ENCODE measurements around the gene MT1A. TPM values are rescaled to one million over a fixed set of nuclear protein-coding genes. Genes with fewer than 3 reads are reported as not detected.
A peak's percentile ranks its signal among the peaks of the same experiment; 100 is the strongest.
"Not testable (repeated sequence)": the region's sequence is repeated elsewhere in the genome, so short reads cannot be mapped to it uniquely, and the experiment has no call there.

MT1A gene
- total RNA-seq, 2 experiments from 2014 or later = not detected

GRCh38 chr16:56649820-56650219 lies 11.4 kb downstream of the MT1A start:
- DNase-seq = no peak
- H3K4me3 Mint-ChIP-seq = no peak overlapping the region

GRCh38 chr16:56651586-56651985 lies 13.1 kb downstream of the MT1A start, which contains the start of gene MT1B:
TSS of gene MT1B (plus strand) at chr16:56651886. CDS start at chr16:56651954, 68 bp downstream.
- Mint-ChIP-seq H3K27ac (no peak within 1 kb of the TSS), H3K27me3 (peaks cover 16% of the 10 kb centered on the region), H3K36me3 (no peaks in the 10 kb centered on the region), H3K4me3 (no peak within 1 kb of the TSS), H3K9me3 (no peaks in the 10 kb centered on the region), H3K4me1 (no peaks in the 10 kb centered on the region)
- DNase-seq = no peak

More at GRCh38 chr16:56649820-56650219, 11.4 kb downstream of the MT1A start:
- Mint-ChIP-seq H3K27me3 (peaks cover 18% of the 10 kb centered on the region), H3K9me3 (no peaks in the 10 kb centered on the region), H3K36me3 (no peaks in the 10 kb centered on the region), H3K27ac (no peak overlapping the region), H3K4me1 (no peaks in the 10 kb centered on the region)

GRCh38 chr16:56652600-56652999 lies 14.1 kb downstream of the MT1A start:
- H3K4me1 Mint-ChIP-seq = peaks cover 4% of the 10 kb centered on the region
- no peak overlapping the region for H3K4me3 Mint-ChIP-seq
- H3K36me3 Mint-ChIP-seq = no peaks in the 10 kb centered on the region

GRCh38 chr16:56653218-56653617 lies 14.8 kb downstream of the MT1A start:
- Mint-ChIP-seq H3K27me3 (peaks cover 10% of the 10 kb centered on the region), H3K4me1 (peaks cover 8% of the 10 kb centered on the region), H3K4me3 (no peak overlapping the region), H3K36me3 (no peaks in the 10 kb centered on the region), H3K9me3 (no peaks in the 10 kb centered on the region), H3K27ac (no peak overlapping the region)
- no peak for DNase-seq

More at GRCh38 chr16:56652600-56652999, 14.1 kb downstream of the MT1A start:
- no peak for DNase-seq
- Mint-ChIP-seq H3K27ac (no peak overlapping the region), H3K27me3 (peaks cover 10% of the 10 kb centered on the region), H3K9me3 (no peaks in the 10 kb centered on the region)

- peaks cover 23% of the 10 kb centered on the region for H3K4me1 Mint-ChIP-seq
- no peaks in the 10 kb centered on the region for H3K27me3 Mint-ChIP-seq
- DNase-seq = peak; percentile 81
- peaks cover 5% of the 10 kb centered on the region for H3K36me3 Mint-ChIP-seq
- H3K4me3 Mint-ChIP-seq = peak within 1 kb of the TSS; percentile 94
- peak within 1 kb of the TSS; percentile 83 for H3K27ac Mint-ChIP-seq
- no peaks in the 10 kb centered on the region for H3K9me3 Mint-ChIP-seq
Observed at GRCh38 chr16:56657555-56658326, 19.3 kb downstream of the MT1A start, which contains the start of gene MT1F. TSS of gene MT1F (plus strand) at chr16:56657959. CDS start at chr16:56658059, 100 bp downstream.

GRCh38 chr16:56658327-56658875 lies 19.9 kb downstream of the MT1A start:
- Mint-ChIP-seq H3K4me3 (peak overlapping the region; percentile 94), H3K27ac (no peak overlapping the region), H3K4me1 (peaks cover 23% of the 10 kb centered on the region), H3K27me3 (peaks cover 2% of the 10 kb centered on the region), H3K36me3 (peaks cover 7% of the 10 kb centered on the region), H3K9me3 (no peaks in the 10 kb centered on the region)
- no peak for DNase-seq

GRCh38 chr16:56662357-56663354 lies 24.2 kb downstream of the MT1A start:
- H3K4me1 Mint-ChIP-seq = peaks cover 19% of the 10 kb centered on the region
- H3K36me3 Mint-ChIP-seq = peaks cover 9% of the 10 kb centered on the region
- DNase-seq = peak; percentile 51
- H3K9me3 Mint-ChIP-seq = no peaks in the 10 kb centered on the region
- H3K4me3 Mint-ChIP-seq = peak overlapping the region; percentile 84
- peaks cover 15% of the 10 kb centered on the region for H3K27me3 Mint-ChIP-seq
- H3K27ac Mint-ChIP-seq = peak overlapping the region; percentile 90

- H3K36me3 Mint-ChIP-seq = peaks cover 9% of the 10 kb centered on the region
- DNase-seq = no peak
- H3K27me3 Mint-ChIP-seq = peaks cover 33% of the 10 kb centered on the region
- no peak overlapping the region for H3K27ac Mint-ChIP-seq
- H3K4me1 Mint-ChIP-seq = peaks cover 25% of the 10 kb centered on the region
- H3K9me3 Mint-ChIP-seq = no peaks in the 10 kb centered on the region
- no peak overlapping the region for H3K4me3 Mint-ChIP-seq
Observed at GRCh38 chr16:56664506-56664905, 26.0 kb downstream of the MT1A start.

GRCh38 chr16:56665286-56666261 lies 27.1 kb downstream of the MT1A start:
- not testable (repeated sequence) for H3K36me3 Mint-ChIP-seq, H3K27ac Mint-ChIP-seq, H3K4me3 Mint-ChIP-seq, DNase-seq, H3K9me3 Mint-ChIP-seq
- Mint-ChIP-seq H3K27me3 (peaks cover 44% of the 10 kb centered on the region), H3K4me1 (peaks cover 25% of the 10 kb centered on the region)

- peaks cover 5% of the 10 kb centered on the region for H3K36me3 Mint-ChIP-seq
- peak within 1 kb of the TSS; percentile 70 for H3K4me3 Mint-ChIP-seq
- H3K9me3 Mint-ChIP-seq = no peaks in the 10 kb centered on the region
- H3K27ac Mint-ChIP-seq = no peak within 1 kb of the TSS
- H3K4me1 Mint-ChIP-seq = peaks cover 14% of the 10 kb centered on the region
- H3K27me3 Mint-ChIP-seq = peaks cover 61% of the 10 kb centered on the region
- DNase-seq = peak; percentile 74
Observed at GRCh38 chr16:56667581-56668571, 29.4 kb downstream of the MT1A start, which contains the start of gene MT1G. TSS of gene MT1G (minus strand) at chr16:56668065. CDS start at chr16:56667993, 72 bp downstream.

- Mint-ChIP-seq H3K9me3 (no peaks in the 10 kb centered on the region), H3K4me3 (peak within 1 kb of the TSS; percentile 19), H3K27me3 (peaks cover 60% of the 10 kb centered on the region), H3K36me3 (peaks cover 4% of the 10 kb centered on the region), H3K4me1 (peaks cover 16% of the 10 kb centered on the region), H3K27ac (no peak within 1 kb of the TSS)
- peak; percentile 63 for DNase-seq
Observed at GRCh38 chr16:56669005-56669839, 30.8 kb downstream of the MT1A start, which contains the start of gene MT1H. TSS of gene MT1H (plus strand) at chr16:56669814. CDS start at chr16:56669885, 71 bp downstream.
